ENCODE measurements around the gene SARDH. TPM values are rescaled to one million over a fixed set of nuclear protein-coding genes. Genes with fewer than 3 reads are reported as not detected.

The SARDH gene
- total and polyA plus RNA-seq, 2 donors (not counting 1 experiment from before 2014, with no cell fraction given): 2.5 to 4.8 TPM

DNA sequence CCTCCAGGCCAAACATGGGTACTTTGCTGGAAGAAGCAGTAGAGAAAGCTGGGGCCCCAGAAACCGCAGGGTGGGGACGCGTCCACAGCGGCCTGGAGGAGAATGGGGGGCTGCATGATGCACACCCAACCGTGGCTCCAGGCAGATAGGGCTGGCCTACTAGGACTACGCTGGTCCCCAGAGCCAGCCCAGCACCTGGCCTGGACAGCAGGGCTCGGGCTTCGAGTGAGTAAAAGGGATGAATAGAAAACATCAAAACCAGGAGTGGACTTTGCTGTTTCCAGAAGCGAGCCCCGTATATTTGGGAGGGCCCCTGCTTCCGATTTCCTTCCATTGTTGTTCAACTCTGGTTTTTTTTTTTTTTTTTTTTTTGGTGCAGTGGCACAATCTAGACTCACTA lies 71.3 kb downstream of the SARDH start:
- no peak overlapping the region for H3K4me3 ChIP-seq (replicated peaks in 1 of 4; ENCODE audit: control extremely low read depth in 1 of 4, insufficient read depth in 1 of 4, low read depth in 3 of 4, low read length in 4 of 4)
- no peaks in the 10 kb centered on the region for H3K4me1 ChIP-seq (ENCODE audit: control insufficient read depth, extremely low read depth, insufficient read depth, low read length)
- no peaks in the 10 kb centered on the region for H3K36me3 ChIP-seq (ENCODE audit: control insufficient read depth, insufficient read depth, low read length)
- no peaks in the 10 kb centered on the region for H3K9me3 ChIP-seq (ENCODE audit: control insufficient read depth, insufficient read depth, low read depth, low read length)
- no peaks in the 10 kb centered on the region for H3K27me3 ChIP-seq (ENCODE audit: control insufficient read depth, insufficient read depth, low read length)
- no peak for DNase-seq (ENCODE audit: low read depth in 2 of 2)
- TF ChIP-seq, protein P1, sequence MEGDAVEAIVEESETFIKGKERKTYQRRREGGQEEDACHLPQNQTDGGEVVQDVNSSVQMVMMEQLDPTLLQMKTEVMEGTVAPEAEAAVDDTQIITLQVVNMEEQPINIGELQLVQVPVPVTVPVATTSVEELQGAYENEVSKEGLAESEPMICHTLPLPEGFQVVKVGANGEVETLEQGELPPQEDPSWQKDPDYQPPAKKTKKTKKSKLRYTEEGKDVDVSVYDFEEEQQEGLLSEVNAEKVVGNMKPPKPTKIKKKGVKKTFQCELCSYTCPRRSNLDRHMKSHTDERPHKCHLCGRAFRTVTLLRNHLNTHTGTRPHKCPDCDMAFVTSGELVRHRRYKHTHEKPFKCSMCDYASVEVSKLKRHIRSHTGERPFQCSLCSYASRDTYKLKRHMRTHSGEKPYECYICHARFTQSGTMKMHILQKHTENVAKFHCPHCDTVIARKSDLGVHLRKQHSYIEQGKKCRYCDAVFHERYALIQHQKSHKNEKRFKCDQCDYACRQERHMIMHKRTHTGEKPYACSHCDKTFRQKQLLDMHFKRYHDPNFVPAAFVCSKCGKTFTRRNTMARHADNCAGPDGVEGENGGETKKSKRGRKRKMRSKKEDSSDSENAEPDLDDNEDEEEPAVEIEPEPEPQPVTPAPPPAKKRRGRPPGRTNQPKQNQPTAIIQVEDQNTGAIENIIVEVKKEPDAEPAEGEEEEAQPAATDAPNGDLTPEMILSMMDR (conservative IDR thresholded peaks at IDR 0.05 in 1 of 2, IDR thresholded peaks at IDR 0.05 in 1 of 2; ENCODE audit: low read depth in 1 of 2, low read length in 2 of 2): no peak
- TF ChIP-seq EZH2 (IDR thresholded peaks at IDR 0.05; ENCODE audit: low read length, missing control alignments): no peak
- H4K20me1 ChIP-seq (ENCODE audit: control insufficient read depth, extremely low read depth, insufficient read depth, low read length): no peaks in the 10 kb centered on the region
- no peaks in the 10 kb centered on the region for H3K79me2 ChIP-seq (ENCODE audit: control insufficient read depth, insufficient read depth, low read length)
- no peak overlapping the region for H2AFZ ChIP-seq (ENCODE audit: low read length)
- no peak overlapping the region for H3K27ac ChIP-seq (ENCODE audit: insufficient read depth, low read length)
- no peak overlapping the region for H3K4me2 ChIP-seq (ENCODE audit: extremely low read depth, insufficient read depth, low read length)
- H3K9ac ChIP-seq (ENCODE audit: insufficient read depth, low read length): no peak overlapping the region

DNA sequence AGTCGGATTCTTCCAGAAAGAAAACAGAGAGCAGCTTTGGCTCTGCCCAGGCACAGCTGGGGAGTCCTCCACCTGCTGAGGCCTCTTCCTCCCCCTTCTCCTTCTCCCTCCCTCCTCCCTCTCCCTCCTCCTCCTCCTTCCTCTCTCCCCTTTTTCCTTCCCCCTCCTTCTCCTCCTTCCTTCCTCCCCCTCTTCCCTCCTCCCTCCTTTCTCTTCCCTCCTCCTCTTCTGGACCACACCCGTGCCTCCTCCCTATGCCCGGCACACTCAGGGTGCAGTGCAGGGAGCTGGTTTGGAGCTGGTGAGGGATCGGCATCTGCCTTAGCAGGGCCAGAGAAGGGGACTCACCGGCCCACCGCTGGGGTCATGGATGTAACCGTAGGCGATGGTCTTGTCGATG lies 71.8 kb downstream of the SARDH start:
- H3K27me3 ChIP-seq (ENCODE audit: control insufficient read depth, insufficient read depth, low read length): no peaks in the 10 kb centered on the region
- H3K27ac ChIP-seq (ENCODE audit: insufficient read depth, low read length): no peak overlapping the region
- H3K4me3 ChIP-seq (replicated peaks in 1 of 4; ENCODE audit: control extremely low read depth in 1 of 4, insufficient read depth in 1 of 4, low read depth in 3 of 4, low read length in 4 of 4): no peak overlapping the region
- H3K4me2 ChIP-seq (ENCODE audit: extremely low read depth, insufficient read depth, low read length): no peak overlapping the region
- TF ChIP-seq EZH2 (IDR thresholded peaks at IDR 0.05; ENCODE audit: low read length, missing control alignments): no peak
- TF ChIP-seq, protein P1 (conservative IDR thresholded peaks at IDR 0.05 in 1 of 2, IDR thresholded peaks at IDR 0.05 in 1 of 2; ENCODE audit: low read depth in 1 of 2, low read length in 2 of 2): no peak
- no peak for DNase-seq (ENCODE audit: low read depth in 2 of 2)
- no peaks in the 10 kb centered on the region for H3K4me1 ChIP-seq (ENCODE audit: control insufficient read depth, extremely low read depth, insufficient read depth, low read length)
- no peak overlapping the region for H2AFZ ChIP-seq (ENCODE audit: low read length)
- no peak overlapping the region for H3K9ac ChIP-seq (ENCODE audit: insufficient read depth, low read length)
- no peaks in the 10 kb centered on the region for H3K9me3 ChIP-seq (ENCODE audit: control insufficient read depth, insufficient read depth, low read depth, low read length)
- H3K79me2 ChIP-seq (ENCODE audit: control insufficient read depth, insufficient read depth, low read length): no peaks in the 10 kb centered on the region
- H4K20me1 ChIP-seq (ENCODE audit: control insufficient read depth, extremely low read depth, insufficient read depth, low read length): no peaks in the 10 kb centered on the region
- H3K36me3 ChIP-seq (ENCODE audit: control insufficient read depth, insufficient read depth, low read length): no peaks in the 10 kb centered on the region

DNA sequence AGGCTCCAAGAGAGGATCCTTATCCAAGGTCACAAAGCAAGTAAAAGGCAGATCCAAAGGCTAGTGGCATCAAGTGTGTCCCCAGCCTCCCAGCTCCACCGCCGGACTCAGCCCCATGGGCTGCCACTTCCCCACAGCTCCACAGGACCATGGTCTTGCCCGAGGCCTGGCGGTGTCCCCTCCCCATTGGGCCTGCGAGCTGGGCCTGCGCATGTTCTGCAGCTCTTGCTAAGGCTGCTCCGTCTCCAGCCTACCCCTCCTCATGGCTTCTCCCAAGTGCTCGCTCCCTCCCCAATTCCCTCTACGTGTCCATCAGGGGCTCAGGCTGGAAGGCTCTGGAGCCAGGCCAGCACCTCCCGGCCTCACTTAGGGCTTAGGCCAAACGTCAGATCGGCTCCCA lies 72.6 kb downstream of the SARDH start:
- Histone ChIP-seq H3K27ac (ENCODE audit: insufficient read depth, low read length) (no peak overlapping the region), H3K27me3 (ENCODE audit: control insufficient read depth, insufficient read depth, low read length) (no peaks in the 10 kb centered on the region), H3K9me3 (ENCODE audit: control insufficient read depth, insufficient read depth, low read depth, low read length) (no peaks in the 10 kb centered on the region), H3K36me3 (ENCODE audit: control insufficient read depth, insufficient read depth, low read length) (no peaks in the 10 kb centered on the region), H3K4me2 (ENCODE audit: extremely low read depth, insufficient read depth, low read length) (no peak overlapping the region), H3K9ac (ENCODE audit: insufficient read depth, low read length) (no peak overlapping the region), H3K79me2 (ENCODE audit: control insufficient read depth, insufficient read depth, low read length) (no peaks in the 10 kb centered on the region), H3K4me1 (ENCODE audit: control insufficient read depth, extremely low read depth, insufficient read depth, low read length) (no peaks in the 10 kb centered on the region), H3K4me3 (replicated peaks in 1 of 4; ENCODE audit: control extremely low read depth in 1 of 4, insufficient read depth in 1 of 4, low read depth in 3 of 4, low read length in 4 of 4) (no peak overlapping the region), H2AFZ (ENCODE audit: low read length) (no peak overlapping the region), H4K20me1 (ENCODE audit: control insufficient read depth, extremely low read depth, insufficient read depth, low read length) (no peaks in the 10 kb centered on the region)
- TF ChIP-seq, protein P1 (conservative IDR thresholded peaks at IDR 0.05 in 1 of 2, IDR thresholded peaks at IDR 0.05 in 1 of 2; ENCODE audit: low read depth in 1 of 2, low read length in 2 of 2): no peak
- TF ChIP-seq EZH2 (IDR thresholded peaks at IDR 0.05; ENCODE audit: low read length, missing control alignments): no peak
- DNase-seq (ENCODE audit: low read depth in 2 of 2): no peak

Measured in fibroblast of lung (primary cell).